Subcutaneous abdominal adipose tissue (tissue), 5 donors: ENCODE data around the gene CBR4.
"Not testable (repeated sequence)": the region's sequence is repeated elsewhere in the genome, so short reads cannot be mapped to it uniquely, and the experiment has no call there.

Experiments used
- H3K27ac ChIP-seq: one replicate; pipeline ENCODE4 v1.7.0; 2013; ENCODE audit warnings: low read depth, mild to moderate bottlenecking, inconsistent platforms, low read length, moderate library complexity
- H3K27me3 ChIP-seq, 5 donors: one replicate each; pipeline ENCODE4 v1.7.0; 2013; ENCODE audit warnings: low read length in 5 of 5, inconsistent platforms in 1 of 5; ENCODE audit not compliant: control insufficient read depth in 5 of 5, insufficient read depth in 4 of 5
- H3K36me3 ChIP-seq, 5 donors: one replicate each; pipeline ENCODE4 v1.7.0; 2013; ENCODE audit warnings: low read length in 5 of 5; ENCODE audit not compliant: control insufficient read depth in 5 of 5, insufficient read depth in 5 of 5
- H3K4me1 ChIP-seq, 5 donors: one replicate each; pipeline ENCODE4 v1.7.0; 2013; ENCODE audit warnings: low read length in 5 of 5, mild to moderate bottlenecking in 3 of 5, moderate library complexity in 1 of 5; ENCODE audit not compliant: control insufficient read depth in 5 of 5, insufficient read depth in 5 of 5
- H3K4me3 ChIP-seq, 5 donors: one replicate each; pipeline ENCODE4 v1.7.0; 2013; ENCODE audit warnings: low read length in 5 of 5, low read depth in 1 of 5
- H3K9ac ChIP-seq, 5 donors: one replicate each; pipeline ENCODE4 v1.7.0; 2013; ENCODE audit warnings: low read length in 5 of 5, mild to moderate bottlenecking in 4 of 5, moderate library complexity in 3 of 5
- H3K9me3 ChIP-seq, 5 donors: one replicate each; pipeline ENCODE4 v1.7.0; 2013; ENCODE audit warnings: low read length in 5 of 5; ENCODE audit not compliant: control insufficient read depth in 5 of 5
- donor health status: healthy.
- donor health status: healthy.
- donor health status: healthy.
- donor health status: healthy.
- donor health status: healthy.

The CBR4 gene

GRCh38 chr4:168995537-168996295, 14.3 kb downstream of the CBR4 start:
- Histone ChIP-seq H3K9ac (peak overlapping the region in 1 of 5 donors; percentile 20), H3K36me3 (peaks cover 0 to 15% (median 3%) of the 10 kb centered on the region in 5 donors), H3K27ac (no peak overlapping the region), H3K9me3 (no peaks in the 10 kb centered on the region), H3K27me3 (no peaks in the 10 kb centered on the region), H3K4me3 (no peak overlapping the region), H3K4me1 (peaks cover 0 to 5% (median 0%) of the 10 kb centered on the region in 5 donors)

DNA sequence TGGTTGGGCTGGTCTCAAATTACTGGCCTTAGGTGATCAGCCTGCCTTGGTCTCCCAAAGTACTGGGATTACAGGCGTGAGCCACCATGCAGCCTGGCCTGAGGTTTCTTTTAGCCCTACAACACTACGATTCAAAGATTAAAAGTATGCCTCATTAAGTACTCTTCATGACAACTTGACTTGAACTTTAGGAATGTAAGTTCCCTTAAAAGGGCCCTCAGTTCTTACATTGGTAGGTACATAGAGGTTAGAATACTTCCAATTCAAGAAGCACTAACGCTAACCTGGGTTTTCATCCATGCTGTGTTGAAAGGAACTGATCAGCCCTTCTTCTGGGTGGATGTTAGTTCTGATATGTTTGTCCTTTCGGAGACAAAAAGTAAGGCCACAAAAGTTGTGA, 15.1 kb downstream of the CBR4 start:
- H3K36me3 ChIP-seq = peaks cover 2 to 15% (median 4%) of the 10 kb centered on the region in 5 donors
- H3K4me3 ChIP-seq = no peak overlapping the region
- H3K27ac ChIP-seq = no peak overlapping the region
- no peak overlapping the region for H3K9ac ChIP-seq
- no peaks in the 10 kb centered on the region for H3K9me3 ChIP-seq
- H3K27me3 ChIP-seq = no peaks in the 10 kb centered on the region
- peaks cover 0 to 3% (median 0%) of the 10 kb centered on the region in 5 donors for H3K4me1 ChIP-seq

DNA sequence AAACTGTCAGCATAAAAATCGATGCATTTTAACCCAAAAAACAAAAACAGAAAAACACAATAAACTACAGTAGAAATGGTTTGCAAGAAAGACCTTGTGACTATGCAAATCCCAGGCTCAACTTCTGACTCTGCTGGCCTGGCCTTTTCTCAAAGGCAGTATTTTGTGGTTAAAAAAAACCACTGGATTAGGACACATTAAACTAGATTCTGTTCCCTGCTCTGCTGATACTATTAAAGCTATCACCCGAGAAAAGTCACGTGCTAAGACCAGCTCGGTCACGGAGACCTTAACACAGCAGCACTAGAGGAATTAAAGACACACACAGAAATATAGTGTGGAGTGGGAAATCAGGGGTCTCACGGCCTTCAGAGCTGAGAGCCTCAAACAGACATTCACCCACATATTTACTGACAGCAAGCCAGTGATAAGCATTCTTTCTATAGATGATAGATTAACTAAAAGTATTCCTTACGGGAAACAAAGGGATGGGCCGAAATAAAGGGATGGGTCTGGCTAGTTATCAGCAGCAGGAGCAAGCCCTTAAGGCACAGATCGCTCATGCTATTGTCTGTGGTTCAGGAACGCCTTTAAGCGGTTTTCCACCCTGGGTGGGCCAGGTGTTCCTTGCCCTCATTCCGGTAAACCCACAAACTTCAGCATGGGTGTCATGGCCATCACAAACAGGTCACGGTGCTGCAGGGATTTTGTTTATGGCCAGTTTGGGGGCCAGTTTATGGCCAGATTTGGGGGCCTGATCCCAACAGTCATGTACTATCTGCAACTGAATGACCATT, 16.1 kb downstream of the CBR4 start:
- no peaks in the 10 kb centered on the region for H3K27me3 ChIP-seq
- no peaks in the 10 kb centered on the region for H3K9me3 ChIP-seq
- H3K4me3 ChIP-seq = no peak overlapping the region
- no peak overlapping the region for H3K9ac ChIP-seq
- peaks cover 5 to 14% (median 9%) of the 10 kb centered on the region in 5 donors for H3K36me3 ChIP-seq
- no peaks in the 10 kb centered on the region for H3K4me1 ChIP-seq
- H3K27ac ChIP-seq = no peak overlapping the region

DNA sequence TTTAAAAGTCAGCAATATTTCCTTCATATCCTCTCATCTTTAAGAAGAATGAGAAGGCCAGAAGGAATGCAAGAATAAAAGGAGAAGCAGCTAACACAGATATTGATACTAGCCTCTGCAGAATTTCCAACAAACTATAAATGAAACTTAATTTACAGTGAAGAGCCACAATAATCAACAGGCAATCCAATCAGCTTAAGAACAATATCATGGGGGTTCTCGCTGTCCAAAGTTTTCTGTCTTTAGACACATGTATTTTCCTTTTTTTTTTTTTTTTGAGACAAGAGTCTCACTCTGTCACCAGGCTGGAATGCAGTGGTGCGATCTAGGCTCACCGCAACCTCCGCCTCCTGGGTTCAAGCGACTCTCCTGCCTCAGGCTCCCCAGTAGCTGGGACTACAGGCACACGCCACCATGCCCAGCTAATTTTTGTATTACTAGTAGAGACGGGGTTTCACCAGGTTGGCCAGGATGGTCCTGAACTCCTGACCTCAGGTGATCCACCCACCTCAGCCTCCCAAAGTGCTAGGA, 17.0 kb downstream of the CBR4 start:
- H3K9ac ChIP-seq, H3K27me3 ChIP-seq, H3K4me3 ChIP-seq, H3K4me1 ChIP-seq, H3K9me3 ChIP-seq, H3K27ac ChIP-seq: not testable (repeated sequence)
- peaks cover 5 to 14% (median 9%) of the 10 kb centered on the region in 5 donors for H3K36me3 ChIP-seq

DNA sequence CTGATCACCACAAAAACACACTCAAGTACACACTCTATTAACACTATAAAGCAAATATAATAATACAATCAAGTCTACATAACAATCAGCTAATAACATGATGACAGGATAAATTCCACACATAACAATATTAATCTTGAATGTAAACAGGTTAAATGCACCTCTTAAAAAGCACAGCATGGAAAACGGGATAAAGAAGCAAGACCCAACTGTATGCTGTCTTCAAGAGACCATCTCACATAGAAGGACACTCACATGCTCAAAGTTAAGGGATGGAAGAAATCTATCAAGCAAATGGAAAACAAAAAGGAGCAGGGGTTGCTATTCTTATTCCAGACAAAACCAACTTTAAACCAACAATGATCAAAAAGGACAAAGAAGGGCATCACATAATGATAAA, 28.1 kb downstream of the CBR4 start:
- peaks cover 15 to 37% (median 28%) of the 10 kb centered on the region in 5 donors for H3K36me3 ChIP-seq
- peaks cover 0 to 9% (median 6%) of the 10 kb centered on the region in 5 donors for H3K9me3 ChIP-seq
- H3K4me3 ChIP-seq = no peak overlapping the region
- no peaks in the 10 kb centered on the region for H3K27me3 ChIP-seq
- no peak overlapping the region for H3K9ac ChIP-seq
- H3K4me1 ChIP-seq = no peaks in the 10 kb centered on the region
- no peak overlapping the region for H3K27ac ChIP-seq

DNA sequence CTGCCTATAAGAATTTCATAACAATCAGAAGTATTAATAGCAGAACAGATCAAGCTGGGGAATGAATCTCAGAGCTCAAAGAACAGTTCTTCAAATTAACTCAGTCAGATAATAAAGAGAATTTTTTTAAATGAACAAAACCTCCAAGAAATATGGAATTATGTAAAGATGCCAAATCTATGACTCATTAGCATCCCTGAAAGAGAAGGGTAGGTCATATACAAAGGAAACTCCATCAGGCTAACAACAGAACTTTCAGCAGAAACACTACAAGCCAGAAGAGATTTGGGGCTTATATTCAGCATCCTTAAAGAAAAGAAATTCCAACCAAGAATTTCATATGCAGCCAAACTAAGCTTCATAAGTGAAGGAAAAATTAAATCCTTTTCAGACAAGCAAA, 28.6 kb downstream of the CBR4 start:
- Histone ChIP-seq H3K9ac (no peak overlapping the region), H3K4me1 (no peaks in the 10 kb centered on the region), H3K9me3 (peaks cover 0 to 12% (median 6%) of the 10 kb centered on the region in 5 donors), H3K4me3 (no peak overlapping the region), H3K27ac (no peak overlapping the region), H3K36me3 (peaks cover 19 to 40% (median 31%) of the 10 kb centered on the region in 5 donors), H3K27me3 (no peaks in the 10 kb centered on the region)

GRCh38 chr4:168979338-168979737, 30.7 kb downstream of the CBR4 start:
- Histone ChIP-seq H3K4me1 (no peaks in the 10 kb centered on the region), H3K4me3 (no peak overlapping the region), H3K9ac (no peak overlapping the region), H3K36me3 (peaks cover 23 to 47% (median 32%) of the 10 kb centered on the region in 5 donors), H3K27me3 (no peaks in the 10 kb centered on the region), H3K9me3 (peaks cover 0 to 21% (median 10%) of the 10 kb centered on the region in 5 donors), H3K27ac (no peak overlapping the region)

DNA sequence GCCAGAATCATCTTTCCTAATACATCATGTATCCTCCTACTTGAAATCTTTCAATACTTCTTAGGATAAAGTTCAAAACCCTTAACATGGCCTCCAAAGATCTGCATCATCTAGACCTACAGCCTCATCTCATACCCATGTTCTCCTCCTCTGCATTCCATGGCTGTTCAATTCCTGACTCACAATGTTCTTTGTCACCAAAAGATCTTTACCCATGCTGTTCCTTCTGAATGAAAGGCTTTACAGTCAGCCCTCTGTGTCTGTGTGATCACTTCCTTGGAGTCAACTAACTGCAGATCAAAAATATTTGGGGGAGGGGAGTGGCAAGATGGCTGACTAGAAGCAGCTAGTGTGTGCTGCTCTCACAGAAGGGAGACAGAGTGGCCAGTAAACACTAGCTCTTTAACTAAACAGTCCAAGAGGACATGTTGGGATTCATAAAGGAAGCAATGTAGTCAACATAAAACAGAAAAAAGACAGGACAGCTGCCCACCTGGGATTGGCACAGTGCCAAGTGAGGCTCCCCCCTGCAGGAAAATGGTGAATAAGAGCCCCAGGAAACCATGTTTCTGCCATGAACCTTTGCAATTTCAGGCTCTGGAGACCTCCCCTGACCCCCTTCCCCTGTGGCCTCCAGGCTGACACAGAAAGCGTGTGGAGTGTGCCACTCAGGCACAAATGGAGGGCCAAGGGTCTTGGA, 31.9 kb downstream of the CBR4 start:
- Histone ChIP-seq H3K9ac (no peak overlapping the region), H3K27me3 (no peaks in the 10 kb centered on the region), H3K4me3 (no peak overlapping the region), H3K36me3 (peaks cover 23 to 47% (median 32%) of the 10 kb centered on the region in 5 donors), H3K9me3 (peaks cover 0 to 21% (median 9%) of the 10 kb centered on the region in 5 donors), H3K4me1 (no peaks in the 10 kb centered on the region), H3K27ac (no peak overlapping the region)

- no peak overlapping the region for H3K9ac ChIP-seq
- no peaks in the 10 kb centered on the region for H3K4me1 ChIP-seq
- H3K9me3 ChIP-seq = peaks cover 0 to 21% (median 4%) of the 10 kb centered on the region in 5 donors
- H3K27ac ChIP-seq = no peak overlapping the region
- no peaks in the 10 kb centered on the region for H3K27me3 ChIP-seq
- H3K4me3 ChIP-seq = no peak overlapping the region
- peaks cover 16 to 27% (median 21%) of the 10 kb centered on the region in 5 donors for H3K36me3 ChIP-seq
These were observed 37.5 kb downstream of the CBR4 start for GRCh38 chr4:168972596-168972995.
